GM12873 (cell line): ENCODE results near the gene LNX2.

Experiments used
- TF ChIP-seq, protein P1 (sequence below): IDR thresholded peaks from 2 replicates; pipeline ENCODE4 v1.5.1; 2012; ENCODE audit warnings: low read depth, mild to moderate bottlenecking, moderate library complexity, low read length, control low read depth; ENCODE audit not compliant: insufficient read depth; ENCODE audit errors: missing control alignments

The LNX2 gene

DNA sequence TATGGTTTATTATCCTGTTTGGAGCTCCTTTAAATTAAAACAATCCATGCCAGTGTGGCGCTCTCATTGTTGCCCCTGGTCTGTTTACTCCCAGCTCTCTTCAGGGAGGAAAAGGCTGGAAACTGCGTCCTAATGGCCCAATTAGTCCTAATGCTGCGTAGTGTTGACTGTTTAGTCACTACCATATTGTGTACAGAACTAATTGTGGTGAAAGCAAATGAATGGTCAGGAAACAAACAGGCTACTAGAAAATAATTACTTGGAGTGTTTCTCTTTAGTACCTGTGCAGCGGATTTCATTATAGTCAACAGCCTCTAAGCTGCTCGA lies 115.5 kb downstream of the LNX2 start:
- TF ChIP-seq, protein P1, sequence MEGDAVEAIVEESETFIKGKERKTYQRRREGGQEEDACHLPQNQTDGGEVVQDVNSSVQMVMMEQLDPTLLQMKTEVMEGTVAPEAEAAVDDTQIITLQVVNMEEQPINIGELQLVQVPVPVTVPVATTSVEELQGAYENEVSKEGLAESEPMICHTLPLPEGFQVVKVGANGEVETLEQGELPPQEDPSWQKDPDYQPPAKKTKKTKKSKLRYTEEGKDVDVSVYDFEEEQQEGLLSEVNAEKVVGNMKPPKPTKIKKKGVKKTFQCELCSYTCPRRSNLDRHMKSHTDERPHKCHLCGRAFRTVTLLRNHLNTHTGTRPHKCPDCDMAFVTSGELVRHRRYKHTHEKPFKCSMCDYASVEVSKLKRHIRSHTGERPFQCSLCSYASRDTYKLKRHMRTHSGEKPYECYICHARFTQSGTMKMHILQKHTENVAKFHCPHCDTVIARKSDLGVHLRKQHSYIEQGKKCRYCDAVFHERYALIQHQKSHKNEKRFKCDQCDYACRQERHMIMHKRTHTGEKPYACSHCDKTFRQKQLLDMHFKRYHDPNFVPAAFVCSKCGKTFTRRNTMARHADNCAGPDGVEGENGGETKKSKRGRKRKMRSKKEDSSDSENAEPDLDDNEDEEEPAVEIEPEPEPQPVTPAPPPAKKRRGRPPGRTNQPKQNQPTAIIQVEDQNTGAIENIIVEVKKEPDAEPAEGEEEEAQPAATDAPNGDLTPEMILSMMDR: no peak

DNA sequence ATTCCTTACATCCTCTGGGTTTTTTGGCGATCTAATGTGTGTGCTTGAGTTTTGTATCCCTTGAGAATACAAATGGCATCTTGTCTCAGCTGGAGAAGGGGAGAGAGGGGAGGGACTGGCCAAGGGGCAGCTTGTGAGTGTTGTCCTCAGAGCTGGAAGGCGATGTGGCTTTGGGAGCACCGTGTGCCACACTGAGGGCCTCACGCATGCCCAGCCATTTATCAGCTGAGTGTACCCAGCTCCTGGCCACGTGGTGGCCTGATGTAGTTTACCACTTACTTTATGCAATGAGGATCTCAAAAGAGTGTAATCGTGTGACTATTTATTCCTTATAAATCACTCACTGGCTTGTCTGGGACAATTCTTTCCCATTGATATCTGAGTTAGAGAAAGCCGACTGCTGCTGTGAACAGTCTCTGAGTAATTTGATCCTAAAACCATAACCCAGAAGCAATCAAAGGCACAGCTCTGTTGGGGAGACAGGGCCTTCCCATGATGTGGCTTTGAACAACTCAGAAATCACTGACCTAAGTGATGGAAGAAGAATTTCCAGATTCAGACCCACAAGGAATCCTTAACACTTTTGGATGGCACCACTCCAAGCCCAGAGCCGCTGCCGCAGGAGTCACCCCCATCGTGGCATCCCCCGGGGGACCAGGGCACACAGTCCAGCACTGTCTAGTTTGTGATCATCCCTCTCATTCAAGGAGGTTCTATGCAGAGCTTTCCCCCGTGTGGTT lies 116.0 kb downstream of the LNX2 start:
- TF ChIP-seq, protein P1: no peak

DNA sequence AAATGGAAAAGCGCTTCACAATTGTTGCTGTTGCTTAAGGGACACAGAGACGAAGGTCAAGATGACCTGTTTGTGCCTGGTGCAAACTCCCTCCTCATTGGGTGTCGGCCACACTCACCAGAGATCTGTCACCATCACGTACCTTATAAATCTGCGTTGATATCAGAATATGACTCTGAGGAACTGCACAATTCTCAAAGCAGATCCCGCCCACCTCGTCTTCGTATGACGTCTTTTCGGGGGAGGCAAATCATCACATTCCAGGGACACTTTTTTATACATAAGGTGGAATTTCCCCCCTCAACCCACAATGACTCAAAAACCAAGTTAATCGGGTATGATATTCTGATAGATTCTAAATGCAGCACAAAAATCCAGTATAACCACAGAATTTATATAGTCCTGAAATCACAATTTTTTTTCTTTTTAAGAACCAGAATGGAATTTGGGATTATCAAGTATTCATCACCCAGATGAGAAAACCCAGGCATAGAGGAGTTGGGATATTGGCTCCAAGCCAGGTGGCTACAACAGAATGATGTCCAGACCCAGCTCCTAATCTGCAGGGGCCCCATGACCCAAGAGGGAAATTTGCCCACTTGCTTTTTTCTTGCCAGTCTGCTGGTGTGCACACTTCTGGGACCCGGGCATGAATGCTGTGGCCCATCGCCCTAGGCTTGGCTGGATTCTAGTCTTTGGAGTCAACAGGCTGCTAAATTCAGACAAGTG lies 119.4 kb downstream of the LNX2 start:
- TF ChIP-seq, protein P1: no peak

DNA sequence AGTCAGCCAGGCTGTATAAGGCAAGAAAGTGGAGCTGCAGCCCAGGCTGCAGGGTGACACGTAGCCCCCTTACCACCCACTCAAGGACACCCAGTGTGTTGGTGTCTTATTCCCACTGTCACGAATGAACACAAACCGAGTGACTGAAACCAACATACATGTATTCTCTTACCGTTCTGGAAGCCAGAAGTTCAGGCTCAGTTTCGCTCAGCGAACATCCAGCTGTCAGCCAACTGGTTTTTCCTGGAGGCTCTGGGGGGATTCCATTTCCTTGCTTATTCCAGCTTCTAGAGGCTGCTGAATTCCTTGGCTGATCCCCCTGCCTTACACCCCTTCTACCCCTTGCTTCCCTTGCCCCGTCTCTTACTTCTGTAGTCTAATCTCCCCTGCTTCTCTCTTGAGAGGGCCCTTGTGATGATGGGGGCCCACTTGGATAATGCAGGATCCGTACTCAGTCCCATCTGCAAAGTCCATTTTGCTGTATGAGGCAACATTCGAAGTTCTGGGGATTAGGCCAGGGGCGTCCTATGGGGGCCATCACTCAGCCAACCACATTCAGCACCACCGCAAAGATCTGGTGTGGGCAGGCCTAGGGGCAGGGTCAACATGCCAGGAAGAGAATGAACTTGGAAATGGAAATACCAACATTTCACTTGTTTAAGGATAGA lies 122.6 kb downstream of the LNX2 start:
- TF ChIP-seq, protein P1: no peak

DNA sequence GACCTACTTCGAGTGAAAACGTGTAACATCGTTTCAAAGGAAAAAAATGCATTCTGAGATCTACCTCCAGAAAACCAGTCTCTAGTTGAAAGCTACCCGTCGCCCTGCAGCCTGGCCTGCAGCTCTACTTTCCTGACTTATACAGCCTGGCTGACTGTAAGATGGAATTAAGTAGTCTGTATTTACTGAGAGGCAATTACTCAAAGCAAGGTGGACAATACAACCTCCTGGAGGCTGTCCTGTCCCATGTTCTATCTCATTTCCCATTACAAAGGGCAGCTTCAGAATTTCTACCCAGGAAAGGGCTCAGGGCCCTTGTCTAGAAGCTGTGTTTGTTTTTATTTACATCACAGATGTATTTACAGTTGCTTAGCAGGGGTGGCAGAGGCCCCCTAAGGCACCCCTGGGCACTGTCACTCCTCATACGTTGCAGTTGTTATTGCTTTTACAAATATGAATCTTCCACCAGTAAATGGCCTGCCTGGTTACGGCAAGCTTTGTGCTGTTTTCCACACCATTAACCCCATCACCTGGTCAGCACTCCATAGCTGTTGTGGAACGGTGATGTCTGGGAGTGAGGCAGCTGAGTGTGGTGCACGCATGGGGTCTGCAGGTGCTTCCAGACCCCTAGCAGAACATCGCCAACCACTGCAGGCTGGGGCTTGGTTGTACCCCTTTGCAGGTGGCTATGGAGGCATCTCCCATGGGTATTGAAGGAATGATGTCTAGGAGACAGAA lies 123.6 kb downstream of the LNX2 start:
- TF ChIP-seq, protein P1: no peak

DNA sequence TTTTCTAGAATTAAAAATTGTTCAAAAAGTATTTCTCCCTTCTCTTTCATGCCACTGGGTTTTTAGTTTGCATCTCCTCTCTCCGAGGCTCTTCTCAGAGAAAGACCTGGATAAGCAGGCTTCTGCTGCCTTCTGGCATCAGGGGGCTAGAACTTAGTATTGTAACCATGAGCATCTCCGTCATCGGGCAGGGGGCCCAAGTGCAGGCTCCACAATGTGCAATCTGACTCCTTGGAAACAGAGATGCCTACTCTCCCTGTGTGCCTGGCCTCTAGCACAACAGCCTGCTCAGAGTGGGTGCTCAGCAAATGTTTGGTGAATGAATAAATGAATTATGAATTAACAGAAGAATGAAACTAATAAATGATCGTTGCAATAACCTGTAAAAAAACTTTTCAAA lies 124.3 kb downstream of the LNX2 start:
- TF ChIP-seq, protein P1: no peak
